AG04449 (cell line): ENCODE data around the gene DRG2.
A peak's percentile ranks its signal among the peaks of the same experiment; 100 is the strongest.

ENCODE experiments used
- CTCF ChIA-PET: fragments of 350-600 bp; formaldehyde crosslinking; extraction: SDS; loops from one replicate; lab custom pipeline; 2021; ENCODE audit warnings: antibody characterized with exemption; lab: Yijun Ruan, JAX
- POLR2A ChIA-PET: fragments of 400-600, 350-600 bp; formaldehyde crosslinking; extraction: SDS; loops from one replicate; lab custom pipeline; 2020; ENCODE audit warnings: antibody characterized with exemption, inconsistent platforms; lab: Yijun Ruan, JAX
- DNase-seq: peaks from one replicate; pipeline ENCODE4 v3.0.0-alpha.2; 2010; ENCODE audit warnings: low read depth, low spot score
- H3K4me3 ChIP-seq: 2 replicates; pipeline ENCODE4 v1.5.1; 2011; ENCODE audit warnings: low read depth, mild to moderate bottlenecking, control low read depth, low read length
- CTCF ChIP-seq: IDR thresholded peaks from one replicate; pipeline ENCODE4 v1.5.1; 2011; ENCODE audit warnings: mild to moderate bottlenecking, moderate library complexity, low read length, control low read depth, inconsistent platforms; ENCODE audit not compliant: insufficient read depth; ENCODE audit errors: missing control alignments

Gene DRG2

GRCh38 chr17:18089613-18090012 lies 1.9 kb downstream of the DRG2 start:
- CTCF ChIA-PET: interaction anchor here (1.7 kb wide), 1 partner anchor 11 kb away, joined by 4 read pairs; no protein-coding TSS in a partner anchor
- POLR2A ChIA-PET: no interaction called here

DNA sequence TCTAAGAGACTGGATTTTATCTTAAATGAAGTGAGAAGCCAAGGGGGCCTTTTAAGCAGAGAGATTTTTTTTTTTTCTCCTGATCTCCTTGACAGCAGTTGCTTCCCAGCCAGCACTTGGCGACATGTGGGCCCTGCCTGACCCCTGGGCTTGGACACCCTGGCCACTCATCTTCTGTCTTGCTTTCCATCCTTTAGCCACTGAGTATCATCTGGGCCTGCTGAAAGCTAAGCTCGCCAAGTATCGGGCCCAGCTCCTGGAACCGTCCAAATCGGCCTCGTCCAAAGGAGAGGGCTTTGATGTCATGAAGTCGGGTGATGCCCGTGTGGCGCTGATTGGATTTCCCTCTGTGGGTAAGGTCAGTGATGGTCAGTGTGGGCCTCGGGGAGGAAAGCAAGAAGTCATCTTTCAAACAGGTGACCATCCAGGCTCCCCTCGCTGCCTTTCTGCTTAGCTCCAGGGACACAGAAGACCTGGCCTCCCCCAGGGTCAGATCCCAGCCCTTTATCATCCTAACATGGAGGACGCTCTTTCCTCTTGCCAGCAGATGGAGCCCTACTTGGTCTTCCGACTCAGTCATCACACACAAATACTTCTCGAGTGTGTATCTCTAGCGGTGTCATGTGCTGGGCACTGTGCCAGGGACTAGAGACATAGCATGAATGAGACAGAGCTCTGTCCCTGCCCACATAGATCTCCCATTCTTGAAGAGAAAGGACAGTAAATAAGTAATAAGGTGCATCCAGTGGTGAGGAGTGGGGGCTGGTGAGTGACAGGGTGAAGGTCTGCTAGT lies 6.1 kb downstream of the DRG2 start:
- ChIA-PET POLR2A (no interaction called here), CTCF (interaction anchor here (0.6 to 1.1 kb wide), 2 partner anchors 16 to 137 kb away, joined by 3 read pairs; no protein-coding TSS in a partner anchor)
- no peak overlapping the region for H3K4me3 ChIP-seq
- peak; percentile 36 for TF ChIP-seq CTCF
- no peak for DNase-seq

More at GRCh38 chr17:18089613-18090012, 1.9 kb downstream of the DRG2 start:
- no peak overlapping the region for H3K4me3 ChIP-seq
- no peak for TF ChIP-seq CTCF
- DNase-seq: no peak

DNA sequence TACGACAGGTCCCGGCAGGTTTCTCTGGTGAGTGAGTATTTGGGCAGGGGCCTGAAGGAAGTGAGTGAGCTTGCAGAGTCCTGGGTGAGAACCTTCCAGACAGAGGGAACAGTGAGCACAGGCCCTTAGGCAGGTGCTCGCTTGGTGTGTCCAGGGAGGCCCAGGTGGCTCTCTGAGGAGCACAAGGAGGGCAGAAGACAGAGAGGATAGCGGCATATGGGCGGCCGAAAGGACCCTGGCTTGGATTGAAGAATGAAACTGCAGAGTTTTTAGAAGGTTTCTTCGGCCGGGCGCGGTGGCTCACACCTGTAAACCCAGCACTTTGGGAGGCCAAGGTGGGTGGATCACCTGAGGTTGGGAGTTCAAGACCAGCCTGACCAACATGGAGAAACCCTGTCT lies 6.7 kb downstream of the DRG2 start:
- DNase-seq: no peak
- no peak overlapping the region for H3K4me3 ChIP-seq
- CTCF ChIA-PET: interaction anchor here (1.1 kb wide), 1 partner anchor 15 kb away, joined by 3 read pairs; no protein-coding TSS in a partner anchor
- POLR2A ChIA-PET: no interaction called here
- TF ChIP-seq CTCF: no peak

DNA sequence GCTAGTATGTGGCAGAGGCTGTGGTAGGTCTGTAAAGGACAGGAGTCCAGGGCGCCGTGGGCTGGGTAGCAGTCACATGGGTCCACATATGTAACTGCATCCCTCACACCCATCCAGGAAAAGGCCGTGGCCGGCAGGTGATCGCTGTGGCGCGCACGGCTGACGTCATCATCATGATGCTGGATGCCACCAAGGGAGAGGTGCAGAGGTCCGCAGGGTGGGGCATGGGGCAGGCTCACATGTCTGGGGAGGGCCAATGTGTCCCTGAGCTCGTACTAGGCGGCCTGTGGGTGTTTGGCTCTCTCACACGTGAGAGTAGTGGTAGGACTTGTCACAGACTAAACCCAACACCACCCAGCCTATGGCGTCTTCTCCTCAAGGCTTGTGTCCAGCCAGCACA lies 11.8 kb downstream of the DRG2 start:
- TF ChIP-seq CTCF: no peak
- DNase-seq: no peak
- POLR2A ChIA-PET: no interaction called here
- no peak overlapping the region for H3K4me3 ChIP-seq
- CTCF ChIA-PET: interaction anchor here (1.1 kb wide), 1 partner anchor 10 kb away, joined by 3 read pairs; no protein-coding TSS in a partner anchor

GRCh38 chr17:18100616-18101015 lies 12.9 kb downstream of the DRG2 start:
- CTCF ChIA-PET: interaction anchor here (1.1 to 1.6 kb wide), 2 partner anchors 9 to 12 kb away, joined by 3 to 4 read pairs; no protein-coding TSS in a partner anchor
- TF ChIP-seq CTCF: no peak
- no peak overlapping the region for H3K4me3 ChIP-seq
- POLR2A ChIA-PET: no interaction called here
- no peak for DNase-seq

GRCh38 chr17:18101828-18102227 lies 14.1 kb downstream of the DRG2 start:
- POLR2A ChIA-PET: no interaction called here

More at GRCh38 chr17:18101828-18102227, 14.1 kb downstream of the DRG2 start:
- no peak for DNase-seq
- H3K4me3 ChIP-seq: no peak overlapping the region
- TF ChIP-seq CTCF: no peak
- CTCF ChIA-PET: interaction anchor here (1.0 kb wide), 1 partner anchor 9 kb away, joined by 3 read pairs; no protein-coding TSS in a partner anchor
